ENCODE results near the gene CORO6. TPM values are rescaled to one million over a fixed set of nuclear protein-coding genes. Genes with fewer than 3 reads are reported as not detected.

CORO6 gene
- total and polyA plus RNA-seq, 10 of the 15 experiments (the other 5 are each of a cell fraction or from before 2014, with no cell fraction given), result 0.26 to 5.0 (median 1.7) TPM; not detected in 1

- CTCF ChIA-PET, result interaction anchor here (1.0 to 3.6 kb wide), 2 partner anchors 134 to 376 kb away, joined by 3 to 9 read pairs; no protein-coding TSS in a partner anchor
- Histone ChIP-seq H3K4me1 (ENCODE audit: control insufficient read depth, insufficient read depth, low read length) (no peaks in the 10 kb centered on the region; the same call in 1 of the 2 replicates), H3K4me3 (no peak overlapping the region), H3K9me3 (replicated peaks; ENCODE audit: control insufficient read depth, insufficient read depth, low read length) (no peaks in the 10 kb centered on the region), H3K27me3 (replicated peaks in 1 of 2; ENCODE audit: control insufficient read depth in 2 of 2, insufficient read depth in 2 of 2, low read length in 1 of 2) (no peaks in the 10 kb centered on the region), H3K27ac (ENCODE audit: control insufficient read depth, insufficient read depth) (no peak overlapping the region), H2AFZ (ENCODE audit: control insufficient read depth, low read depth, low read length) (no peak overlapping the region), H3K4me2 (ENCODE audit: control insufficient read depth, insufficient read depth) (no peak overlapping the region), H3K9ac (ENCODE audit: control insufficient read depth, insufficient read depth, low read length) (no peak overlapping the region), H4K20me1 (ENCODE audit: control insufficient read depth, insufficient read depth) (no peaks in the 10 kb centered on the region), H3K79me2 (ENCODE audit: control insufficient read depth, insufficient read depth, low read length) (no peaks in the 10 kb centered on the region), H3K36me3 (ENCODE audit: control insufficient read depth in 2 of 2, insufficient read depth in 2 of 2, low read length in 1 of 2) (peaks cover 0 to 24% of the 10 kb centered on the region in 2 experiments)
- SMC1A ChIA-PET (ENCODE audit: uncharacterized antibody, unreplicated experiment), result interaction anchor here (9.0 kb wide), 1 partner anchor 132 kb away, joined by 94 read pairs; no protein-coding TSS in a partner anchor
- POLR2A ChIA-PET, result interaction anchor here (1.0 kb wide), 1 partner anchor 134 kb away, joined by 7 read pairs; no protein-coding TSS in a partner anchor
- TF ChIP-seq HCFC1 (IDR thresholded peaks at IDR 0.05; ENCODE audit: low read length) (no peak), CUX1 (IDR thresholded peaks at IDR 0.05; ENCODE audit: insufficient replicate concordance, low read depth, low read length) (no peak), SRF (IDR thresholded peaks at IDR 0.05; ENCODE audit: low read depth in 2 of 2, low read length in 2 of 2) (no peak), YY1 (IDR thresholded peaks at IDR 0.05; ENCODE audit: low read depth, low read length) (no peak), NFYB (IDR thresholded peaks at IDR 0.05; ENCODE audit: insufficient read depth, low read depth, low read length) (no peak), EP300 (IDR thresholded peaks at IDR 0.05; ENCODE audit: borderline replicate concordance in 1 of 2, control insufficient read depth in 1 of 2, low read depth in 2 of 2, low read length in 2 of 2) (no peak), ZNF217 (IDR thresholded peaks at IDR 0.05) (no peak), RELA (IDR thresholded peaks at IDR 0.05; ENCODE audit: borderline replicate concordance, partially characterized antibody) (no peak), ZNF384 (IDR thresholded peaks at IDR 0.05; ENCODE audit: borderline replicate concordance, low read depth, low read length) (no peak), LARP7 (IDR thresholded peaks at IDR 0.05) (no peak), SIX5 (IDR thresholded peaks at IDR 0.05; ENCODE audit: low read depth, low read length, severe bottlenecking) (no peak), CHD1 (IDR thresholded peaks at IDR 0.05; ENCODE audit: low read depth, low read length) (no peak), NR2F1 (conservative IDR thresholded peaks at IDR 0.05) (no peak), MTA2 (IDR thresholded peaks at IDR 0.05; ENCODE audit: low read depth) (no peak), PAX5 (IDR thresholded peaks at IDR 0.05; ENCODE audit: borderline replicate concordance, low read depth, low read length) (no peak), NFIC (IDR thresholded peaks at IDR 0.05; ENCODE audit: low read depth, low read length) (no peak)
- ATAC-seq (no peak), FAIRE-seq (no peak), DNase-seq (ENCODE audit: low read depth, low spot score) (no peak)
- intact Hi-C loops (cut with micrococcal nuclease; ENCODE audit: unreplicated experiment) (no loop called here), in situ Hi-C loops (cut with MboI) (no loop called here)
- BruUV-seq (replicated peaks), result TSS peak; percentile 11
- WGBS (ENCODE audit: insufficient coverage, insufficient replicate concordance, low lambda C conversion rate, missing lambda C conversion rate), result 97% methylated on average over 5 of the region's 5 CpGs
- RAD21 ChIA-PET (ENCODE audit: unreplicated experiment), result interaction anchor here (0.7 to 8.9 kb wide), 2 partner anchors 28 to 133 kb away, joined by 3 to 133 read pairs; no protein-coding TSS in a partner anchor
These were observed 22.9 kb upstream of the CORO6 start for GRCh38 chr17:29645515-29646051.
